Loucy (cell line): ENCODE measurements around the gene MARCO.

Experiments
- EZH2phosphoT487 ChIP-seq: fragments of 200-600 bp; IDR thresholded peaks from 2 replicates; pipeline ENCODE4 v1.6.1; 2018; ENCODE audit warnings: antibody characterized with exemption, mild to moderate bottlenecking, moderate library complexity, borderline replicate concordance
- TF ChIP-seq, protein P1 (sequence below): fragments of 200-600 bp; sonication (generic); conservative IDR thresholded peaks from 2 replicates; pipeline ENCODE4 v1.5.1; 2014; ENCODE audit warnings: mild to moderate bottlenecking, antibody characterized with exemption, low read length

DNA sequence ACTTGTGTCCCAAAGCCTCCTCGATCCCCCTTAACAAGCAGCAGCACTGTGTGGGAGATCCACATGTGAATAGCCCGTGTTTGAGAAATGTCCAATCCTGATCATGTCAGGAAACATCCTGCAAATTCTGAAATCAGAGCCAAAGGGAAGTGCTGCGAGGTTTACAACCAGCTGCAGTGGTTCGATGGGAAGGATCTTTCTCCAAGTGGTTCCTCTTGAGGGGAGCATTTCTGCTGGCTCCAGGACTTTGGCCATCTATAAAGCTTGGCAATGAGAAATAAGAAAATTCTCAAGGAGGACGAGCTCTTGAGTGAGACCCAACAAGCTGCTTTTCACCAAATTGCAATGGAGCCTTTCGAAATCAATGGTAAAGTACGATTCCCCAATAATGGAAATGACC lies at the start of gene MARCO:
- TF ChIP-seq, protein P1, sequence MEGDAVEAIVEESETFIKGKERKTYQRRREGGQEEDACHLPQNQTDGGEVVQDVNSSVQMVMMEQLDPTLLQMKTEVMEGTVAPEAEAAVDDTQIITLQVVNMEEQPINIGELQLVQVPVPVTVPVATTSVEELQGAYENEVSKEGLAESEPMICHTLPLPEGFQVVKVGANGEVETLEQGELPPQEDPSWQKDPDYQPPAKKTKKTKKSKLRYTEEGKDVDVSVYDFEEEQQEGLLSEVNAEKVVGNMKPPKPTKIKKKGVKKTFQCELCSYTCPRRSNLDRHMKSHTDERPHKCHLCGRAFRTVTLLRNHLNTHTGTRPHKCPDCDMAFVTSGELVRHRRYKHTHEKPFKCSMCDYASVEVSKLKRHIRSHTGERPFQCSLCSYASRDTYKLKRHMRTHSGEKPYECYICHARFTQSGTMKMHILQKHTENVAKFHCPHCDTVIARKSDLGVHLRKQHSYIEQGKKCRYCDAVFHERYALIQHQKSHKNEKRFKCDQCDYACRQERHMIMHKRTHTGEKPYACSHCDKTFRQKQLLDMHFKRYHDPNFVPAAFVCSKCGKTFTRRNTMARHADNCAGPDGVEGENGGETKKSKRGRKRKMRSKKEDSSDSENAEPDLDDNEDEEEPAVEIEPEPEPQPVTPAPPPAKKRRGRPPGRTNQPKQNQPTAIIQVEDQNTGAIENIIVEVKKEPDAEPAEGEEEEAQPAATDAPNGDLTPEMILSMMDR: no peak
- TF ChIP-seq EZH2phosphoT487: no peak
